ENCODE measurements around the gene UBASH3B.

The UBASH3B gene

GRCh38 chr11:122776546-122776945 lies 121.0 kb downstream of the UBASH3B start:
- TF ChIP-seq, protein P1, sequence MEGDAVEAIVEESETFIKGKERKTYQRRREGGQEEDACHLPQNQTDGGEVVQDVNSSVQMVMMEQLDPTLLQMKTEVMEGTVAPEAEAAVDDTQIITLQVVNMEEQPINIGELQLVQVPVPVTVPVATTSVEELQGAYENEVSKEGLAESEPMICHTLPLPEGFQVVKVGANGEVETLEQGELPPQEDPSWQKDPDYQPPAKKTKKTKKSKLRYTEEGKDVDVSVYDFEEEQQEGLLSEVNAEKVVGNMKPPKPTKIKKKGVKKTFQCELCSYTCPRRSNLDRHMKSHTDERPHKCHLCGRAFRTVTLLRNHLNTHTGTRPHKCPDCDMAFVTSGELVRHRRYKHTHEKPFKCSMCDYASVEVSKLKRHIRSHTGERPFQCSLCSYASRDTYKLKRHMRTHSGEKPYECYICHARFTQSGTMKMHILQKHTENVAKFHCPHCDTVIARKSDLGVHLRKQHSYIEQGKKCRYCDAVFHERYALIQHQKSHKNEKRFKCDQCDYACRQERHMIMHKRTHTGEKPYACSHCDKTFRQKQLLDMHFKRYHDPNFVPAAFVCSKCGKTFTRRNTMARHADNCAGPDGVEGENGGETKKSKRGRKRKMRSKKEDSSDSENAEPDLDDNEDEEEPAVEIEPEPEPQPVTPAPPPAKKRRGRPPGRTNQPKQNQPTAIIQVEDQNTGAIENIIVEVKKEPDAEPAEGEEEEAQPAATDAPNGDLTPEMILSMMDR (IDR thresholded peaks at IDR 0.05; ENCODE audit: control insufficient read depth, extremely low read depth, insufficient read depth), result no peak
- no peak overlapping the region for H3K4me3 ChIP-seq (ENCODE audit: low read depth, low read length)
- no peak for DNase-seq (ENCODE audit: low read depth)

GRCh38 chr11:122777343-122777742 lies 121.8 kb downstream of the UBASH3B start:
- TF ChIP-seq, protein P1 (IDR thresholded peaks at IDR 0.05; ENCODE audit: control insufficient read depth, extremely low read depth, insufficient read depth), result no peak
- no peak overlapping the region for H3K4me3 ChIP-seq (ENCODE audit: low read depth, low read length)
- DNase-seq (ENCODE audit: low read depth), result no peak

- TF ChIP-seq, protein P1 (IDR thresholded peaks at IDR 0.05; ENCODE audit: control insufficient read depth, extremely low read depth, insufficient read depth), result no peak
- H3K4me3 ChIP-seq (ENCODE audit: low read depth, low read length), result no peak overlapping the region
- no peak for DNase-seq (ENCODE audit: low read depth)
These were observed 122.6 kb downstream of the UBASH3B start for GRCh38 chr11:122778148-122778547.

GRCh38 chr11:122779047-122779629 lies 123.6 kb downstream of the UBASH3B start:
- DNase-seq (ENCODE audit: low read depth), result no peak
- no peak overlapping the region for H3K4me3 ChIP-seq (ENCODE audit: low read depth, low read length)
- TF ChIP-seq, protein P1 (IDR thresholded peaks at IDR 0.05; ENCODE audit: control insufficient read depth, extremely low read depth, insufficient read depth), result no peak

- TF ChIP-seq, protein P1 (IDR thresholded peaks at IDR 0.05; ENCODE audit: control insufficient read depth, extremely low read depth, insufficient read depth), result no peak
- H3K4me3 ChIP-seq (ENCODE audit: low read depth, low read length), result no peak overlapping the region
- no peak for DNase-seq (ENCODE audit: low read depth)
These were observed 124.9 kb downstream of the UBASH3B start for GRCh38 chr11:122780296-122780949.

DNA sequence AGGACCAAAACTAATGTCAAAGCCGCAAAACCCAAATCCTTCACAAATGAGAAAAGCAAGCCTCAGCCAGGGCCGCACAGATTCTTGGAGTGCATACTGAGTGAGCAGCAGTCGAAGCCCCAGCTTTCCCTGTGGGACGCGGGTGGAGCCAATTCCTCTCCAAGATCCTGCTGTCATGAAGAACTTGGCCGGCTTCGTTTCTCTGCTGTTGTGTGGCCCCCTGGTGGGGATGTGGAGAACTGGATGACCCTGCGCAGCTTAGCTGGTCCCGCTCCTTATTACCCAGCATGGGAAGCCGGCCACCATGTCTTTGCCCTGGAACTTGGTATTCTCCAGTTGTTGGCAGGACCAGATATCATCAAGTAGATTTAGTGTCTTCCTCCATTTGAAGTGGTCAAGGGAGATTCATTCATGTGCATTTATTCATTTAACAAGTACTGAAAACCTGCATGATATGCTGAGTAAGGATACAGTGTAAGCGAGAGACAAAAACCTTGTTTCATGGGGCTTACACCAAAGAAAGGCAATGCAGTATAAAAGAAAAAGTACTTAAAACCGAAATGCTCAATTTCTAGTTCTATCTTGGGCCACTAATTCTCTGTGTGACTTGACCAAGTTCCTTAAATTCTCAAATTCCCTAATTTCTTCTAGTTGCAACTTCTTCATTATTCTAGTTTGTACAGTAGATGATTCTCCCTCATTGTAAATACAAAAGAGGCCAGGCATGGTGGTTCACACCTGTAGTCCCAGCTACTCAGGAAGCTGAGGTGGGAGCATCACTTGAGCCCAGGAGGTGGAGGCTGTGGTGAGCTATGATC lies 126.1 kb downstream of the UBASH3B start:
- TF ChIP-seq, protein P1 (IDR thresholded peaks at IDR 0.05; ENCODE audit: control insufficient read depth, extremely low read depth, insufficient read depth), result peak; percentile 92
- no peak overlapping the region for H3K4me3 ChIP-seq (ENCODE audit: low read depth, low read length)
- peak; percentile 37 for DNase-seq (ENCODE audit: low read depth)
